ENCODE results near the gene FOXD4L1.
"Not testable (repeated sequence)": the region's sequence is repeated elsewhere in the genome, so short reads cannot be mapped to it uniquely, and the experiment has no call there.

DNA sequence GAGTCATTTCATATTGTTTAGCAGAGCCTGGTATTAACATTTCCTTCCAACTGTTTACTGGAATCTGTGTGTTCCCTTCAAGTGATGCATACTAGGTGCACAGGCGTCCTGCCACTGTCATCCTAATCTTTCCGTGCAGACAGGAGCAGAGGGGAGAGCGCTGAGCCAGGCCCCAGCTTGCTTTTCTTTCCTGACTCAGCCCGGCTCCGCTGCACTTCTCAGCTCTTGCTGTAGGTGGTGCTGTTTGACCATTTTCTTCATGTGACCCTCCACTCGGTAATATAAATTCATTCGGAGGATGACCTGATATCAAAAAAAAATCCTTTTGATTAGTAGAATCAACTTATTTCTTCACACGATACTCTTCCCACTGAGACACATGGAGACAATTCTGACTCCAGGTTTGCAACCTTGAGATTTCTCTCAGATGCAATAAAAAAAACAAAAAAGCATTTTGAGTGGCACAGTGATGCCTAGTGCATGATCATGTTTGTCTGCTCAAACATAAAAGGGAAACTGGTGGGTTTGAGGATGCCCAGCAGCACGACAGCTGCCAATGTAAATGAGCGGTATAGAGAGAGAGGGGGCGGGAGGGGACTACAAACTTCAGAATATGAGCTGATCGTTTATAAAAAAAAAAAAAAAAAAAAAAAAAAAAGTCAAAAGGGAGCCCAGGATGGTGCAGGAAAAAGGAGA lies 29.0 kb downstream of the FOXD4L1 start:
- TF ChIP-seq CTCF (IDR thresholded peaks at IDR 0.05 in 2 of 3, conservative IDR thresholded peaks at IDR 0.05 in 1 of 3; ENCODE audit: insufficient read depth in 2 of 3, low read depth in 1 of 3, low read length in 3 of 3); POLR2G (IDR thresholded peaks at IDR 0.05; ENCODE audit: low read depth, low read length); NR0B1 (IDR thresholded peaks at IDR 0.05; ENCODE audit: partially characterized antibody): not testable (repeated sequence)

Measured in K562 (cell line).